Body of pancreas (tissue), 4 donors: ENCODE data around the gene NR3C1.

Source experiments
- CTCF ChIP-seq, 7 experiments: fragments of 450-650 bp in 4 of 7; fragments of 200-600 bp in 3 of 7; sonication (generic) in 3 of 7; IDR thresholded peaks; one replicate each; pipeline ENCODE4 v1.5.1; 2016 to 2019; ENCODE audit warnings: antibody characterized with exemption in 7 of 7
- POLR2A ChIP-seq, 3 donors: fragments of 450-650 bp; IDR thresholded peaks; one replicate each; pipeline ENCODE4 v1.6.1; 2016; ENCODE audit warnings: antibody characterized with exemption in 3 of 3, mild to moderate bottlenecking in 2 of 3

- TF ChIP-seq CTCF (IDR thresholded peaks at IDR 0.05) (no peak), POLR2A (IDR thresholded peaks at IDR 0.05) (no peak)
Measured at GRCh38 chr5:143304836-143305475, 98.5 kb downstream of the NR3C1 start.
